ENCODE measurements around the gene TSR1.

- TF ChIP-seq CTCF (IDR thresholded peaks at IDR 0.05) (no peak), POLR2A (IDR thresholded peaks at IDR 0.05) (no peak)
These were observed 27.1 kb upstream of the TSR1 start for GRCh38 chr17:2363318-2363717.

Data from esophagus squamous epithelium (tissue), 4 donors.